K562 (cell line): ENCODE data around the gene YIPF5. TPM values are rescaled to one million over a fixed set of nuclear protein-coding genes. Genes with fewer than 3 reads are reported as not detected.

Experiments
- ATAC-seq: fragments of 200-7000 bp; cut with Tn5 transposase; 3 replicates; pipeline ENCODE4 v1.9.1; 2020; ENCODE audit warnings: moderate library complexity
- BruUV-seq: library from RNA; stranded (reverse); fragments of 400-500 nt; replicated peaks from 2 replicates; lab custom pipeline; 2021; lab: Mats Ljungman, UMichigan
- CTCF ChIA-PET: fragments of 300-600 bp; formaldehyde crosslinking; extraction: SDS; loops from one replicate; lab custom pipeline; 2021; ENCODE audit warnings: low intra/inter-chr PET ratio; lab: Yijun Ruan, JAX
- POLR2A ChIA-PET: fragments of 300-600, 350-650 bp; sonication (Branson Sonifier 250); formaldehyde crosslinking; extraction: SDS; loops from one replicate; lab custom pipeline; 2021; ENCODE audit warnings: antibody characterized with exemption, inconsistent platforms; lab: Yijun Ruan, JAX
- DNase-seq, 4 experiments: peaks; one replicate each; pipeline versions ENCODE4 v3.0.0 to v3.0.0-alpha.2; 2011 to 2018; ENCODE audit warnings: low spot score in 3 of 4, mixed read lengths in 3 of 4; ENCODE audit errors: extremely low read depth in 1 of 4
- FAIRE-seq: peaks from 2 replicates; lab custom pipeline; 2011; peaks lifted over from hg19 to GRCh38; lab: Jason Lieb, UNC
- H2AFZ ChIP-seq: 2 replicates; pipeline ENCODE4 v1.6.0; 2011; ENCODE audit warnings: low read depth, low read length, control low read depth, inconsistent platforms
- H3K27ac ChIP-seq: fragments of 200-600 bp; 3 replicates; pipeline ENCODE4 v1.8.0; 2011; ENCODE audit warnings: low read depth, mild to moderate bottlenecking, control low read depth, inconsistent platforms, low read length, moderate library complexity, mixed read lengths; ENCODE audit errors: extremely low read depth
- H3K27me3 ChIP-seq, 2 experiments: fragments of 300-600 bp in 1 of 2; 2 replicates in 1 of 2; 3 replicates in 1 of 2; pipeline versions ENCODE4 v1.6.0 to v1.8.0; 2011; ENCODE audit warnings: inconsistent platforms in 2 of 2, low read length in 2 of 2, mild to moderate bottlenecking in 1 of 2, mixed read lengths in 1 of 2, moderate library complexity in 1 of 2; ENCODE audit not compliant: control insufficient read depth in 2 of 2, insufficient read depth in 2 of 2
- H3K36me3 ChIP-seq: fragments of 300-600 bp; 3 replicates; pipeline ENCODE4 v1.8.0; 2011; ENCODE audit warnings: mild to moderate bottlenecking, low read length, inconsistent platforms; ENCODE audit not compliant: control insufficient read depth, insufficient read depth
- H3K4me1 ChIP-seq, 2 experiments: fragments of 200-600 bp in 1 of 2; replicated peaks in 1 of 2; 2 replicates in 1 of 2; 3 replicates in 1 of 2; pipeline versions ENCODE4 v1.5.1 to v1.8.0; 2011; ENCODE audit warnings: inconsistent platforms in 2 of 2, low read length in 2 of 2, mild to moderate bottlenecking in 1 of 2, mixed read lengths in 1 of 2, moderate library complexity in 1 of 2; ENCODE audit not compliant: control insufficient read depth in 2 of 2, insufficient read depth in 2 of 2
- H3K4me2 ChIP-seq: 2 replicates; pipeline ENCODE4 v1.6.1; 2011; ENCODE audit warnings: low read length, control low read depth, inconsistent platforms, mixed read lengths; ENCODE audit not compliant: insufficient read depth
- H3K4me3 ChIP-seq: fragments of 200-600 bp; sonication (generic), shearing (Covaris generic); 2 replicates; pipeline ENCODE4 v1.5.1; 2016; ENCODE audit warnings: control low read depth, inconsistent platforms
- H3K79me2 ChIP-seq: fragments of 200-600 bp; 3 replicates; pipeline ENCODE4 v1.8.0; 2011; ENCODE audit warnings: low read length, inconsistent platforms; ENCODE audit not compliant: control insufficient read depth, insufficient read depth
- H3K9ac ChIP-seq, 2 experiments: 2 replicates each; pipeline versions ENCODE4 v1.6.0 to v1.6.1; 2011; ENCODE audit warnings: low read depth in 2 of 2, low read length in 2 of 2, control low read depth in 1 of 2, inconsistent platforms in 1 of 2, mild to moderate bottlenecking in 1 of 2, mixed read lengths in 1 of 2; ENCODE audit not compliant: insufficient read depth in 1 of 2
- H3K9me1 ChIP-seq: one replicate; pipeline ENCODE4 v1.6.0; 2011; ENCODE audit warnings: inconsistent platforms, mild to moderate bottlenecking, low read length, moderate library complexity; ENCODE audit not compliant: control insufficient read depth, insufficient read depth
- H3K9me3 ChIP-seq: replicated peaks from 2 replicates; pipeline ENCODE4 v1.5.1; 2011; ENCODE audit warnings: low read depth, low read length, inconsistent platforms; ENCODE audit not compliant: control insufficient read depth, insufficient read depth
- H4K20me1 ChIP-seq: replicated peaks from 2 replicates; pipeline ENCODE4 v1.6.1; 2011; ENCODE audit warnings: low read length, inconsistent platforms, mixed read lengths; ENCODE audit not compliant: control insufficient read depth, insufficient read depth
- CAMTA2 ChIP-seq: fragments of 250-450 bp; sonication (Bioruptor Pico); conservative IDR thresholded peaks from 2 replicates; pipeline ENCODE4 v1.5.1; 2022
- ETV1 ChIP-seq: fragments of 450-650 bp; conservative IDR thresholded peaks from 2 replicates; pipeline ENCODE4 v1.6.1; 2016; ENCODE audit warnings: missing genetic modification characterization, control low read depth, low read depth, missing compliant biosample characterization
- ETV6 ChIP-seq, 3 experiments: fragments of 150-350 bp in 1 of 3; sonication (generic) in 1 of 3; formaldehyde crosslinking in 1 of 3; IDR thresholded peaks; 2 replicates each; pipeline versions ENCODE4 v1.6.1 to v1.8.0; 2014 to 2022; ENCODE audit warnings: borderline replicate concordance in 2 of 3, low read depth in 2 of 3, antibody characterized with exemption in 1 of 3, low read length in 1 of 3, mild to moderate bottlenecking in 1 of 3, missing genetic modification reagents in 1 of 3
- FIP1L1 ChIP-seq: fragments of 200-400 bp; formaldehyde crosslinking; IDR thresholded peaks from 2 replicates; pipeline ENCODE4 v1.6.1; 2018; ENCODE audit warnings: mild to moderate bottlenecking, low read depth, low read length; ENCODE audit not compliant: poor library complexity, severe bottlenecking
- KAT8 ChIP-seq: fragments of 450-650 bp; IDR thresholded peaks from 2 replicates; pipeline ENCODE4 v1.6.1; 2016; ENCODE audit warnings: low read depth, mild to moderate bottlenecking
- PHF20 ChIP-seq: fragments of 450-650 bp; IDR thresholded peaks from 2 replicates; pipeline ENCODE4 v1.6.1; 2018; ENCODE audit not compliant: partially characterized antibody
- SMARCE1 ChIP-seq: fragments of 450-650 bp; IDR thresholded peaks from 2 replicates; pipeline ENCODE4 v1.7.1; 2016; ENCODE audit warnings: mild to moderate bottlenecking
- TBP ChIP-seq: optimal IDR thresholded peaks from 2 replicates; pipeline ENCODE3; 2011; ENCODE audit warnings: low read depth, low read length, improper control_type of control experiment
- ZNF253 ChIP-seq: fragments of 250-450 bp; sonication (Bioruptor Pico); conservative IDR thresholded peaks from 2 replicates; pipeline ENCODE4 v1.6.1; 2021; ENCODE audit warnings: mild to moderate bottlenecking
- ZNF830 ChIP-seq: fragments of 250-450 bp; sonication (Bioruptor Pico); IDR thresholded peaks from 2 replicates; pipeline ENCODE4 v1.5.0; 2021; ENCODE audit warnings: mild to moderate bottlenecking
- WGBS: fragments of 100-300 bp; shearing (Covaris generic); methylation state at CpG from one replicate; pipeline ENCODE4 v1.1.6; 2016; ENCODE audit warnings: low coverage, mixed read lengths; ENCODE audit not compliant: insufficient coverage; ENCODE audit errors: missing lambda C conversion rate; 5-methylcytosine and 5-hydroxymethylcytosine counted together
- in situ Hi-C: fragments of 300-500 bp; cut with MboI; formaldehyde crosslinking; loops from 4 replicates; pipeline ENCODE4 v1.15.0; 2018; ENCODE audit warnings: inconsistent platforms, mixed read lengths
- intact Hi-C: fragments of 100-400 bp; cut with micrococcal nuclease; formaldehyde crosslinking; loops from 2 replicates; pipeline ENCODE4 v1.14.2; 2022
- polyA plus RNA-seq, 8 experiments: library from polyadenylated mRNA; depleted of rRNA in 4 of 8; stranded (reverse) in 5 of 8; unstranded in 3 of 8; fragments of >200 nt; fragmentation: Nextera tagmentation in 2 of 8; fragmentation: Illumina TruSeq in 1 of 8; extraction: Ambion mirVana in 2 of 8; extraction: Trizol in 1 of 8; gene quantifications; 2 replicates each; pipeline versions ENCODE4 v1.2.1 to v1.2.3, GENCODE V29; 2011 to 2014; ENCODE audit warnings: inconsistent platforms in 1 of 8, missing spikeins in 1 of 8
- total RNA-seq, 7 experiments: library from RNA; depleted of rRNA in 6 of 7; stranded (reverse); fragments of >200 nt in 6 of 7; fragmentation: Illumina TruSeq in 2 of 7; extraction: Trizol in 2 of 7; gene quantifications; 2 replicates each; pipeline versions ENCODE4 v1.2.1 to v1.2.3, GENCODE V29; 2011 to 2021; ENCODE audit warnings: low replicate concordance in 1 of 7
- TF ChIP-seq, protein P1 (sequence below): IDR thresholded peaks from 3 replicates; pipeline ENCODE4 v1.6.1; 2011; ENCODE audit warnings: borderline replicate concordance, mild to moderate bottlenecking, moderate library complexity; ENCODE audit not compliant: insufficient read length; ENCODE audit errors: extremely low read depth
- TF ChIP-seq, protein P2 (sequence below): sonication (generic); formaldehyde crosslinking; IDR thresholded peaks from 2 replicates; pipeline ENCODE4 v1.8.1; 2023; ENCODE audit warnings: mild to moderate bottlenecking, missing genetic modification reagents
- TF ChIP-seq, protein P3 (sequence below): fragments of 250-450 bp; sonication (Bioruptor Pico); IDR thresholded peaks from 2 replicates; pipeline ENCODE4 v1.9.0; 2021; ENCODE audit warnings: mild to moderate bottlenecking

YIPF5 gene
- total and polyA plus RNA-seq, 9 of the 15 experiments (the other 6 are each of a cell fraction or from before 2014, with no cell fraction given), result 12.1 to 52.9 (median 33.7) TPM

DNA sequence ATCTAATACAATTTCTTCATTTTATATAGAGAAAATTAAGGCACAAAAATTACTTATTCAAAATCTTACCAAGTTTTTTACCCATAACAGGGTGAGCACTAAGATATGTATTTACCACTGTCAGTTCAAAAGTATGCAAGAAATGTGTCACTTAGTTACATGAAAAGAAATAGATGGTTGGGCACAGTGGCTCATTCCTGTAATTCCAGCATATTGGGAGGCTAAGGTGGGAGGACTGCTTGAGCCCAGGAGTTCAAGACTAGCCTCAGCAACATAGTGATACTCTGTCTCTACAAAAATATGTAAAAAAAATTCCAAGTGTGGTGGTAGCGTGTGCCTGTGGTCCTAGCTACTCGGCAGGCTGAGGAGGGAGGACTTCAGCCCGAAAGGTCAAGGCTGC lies 19.4 kb downstream of the YIPF5 start (continued):
- TF ChIP-seq, protein P1, sequence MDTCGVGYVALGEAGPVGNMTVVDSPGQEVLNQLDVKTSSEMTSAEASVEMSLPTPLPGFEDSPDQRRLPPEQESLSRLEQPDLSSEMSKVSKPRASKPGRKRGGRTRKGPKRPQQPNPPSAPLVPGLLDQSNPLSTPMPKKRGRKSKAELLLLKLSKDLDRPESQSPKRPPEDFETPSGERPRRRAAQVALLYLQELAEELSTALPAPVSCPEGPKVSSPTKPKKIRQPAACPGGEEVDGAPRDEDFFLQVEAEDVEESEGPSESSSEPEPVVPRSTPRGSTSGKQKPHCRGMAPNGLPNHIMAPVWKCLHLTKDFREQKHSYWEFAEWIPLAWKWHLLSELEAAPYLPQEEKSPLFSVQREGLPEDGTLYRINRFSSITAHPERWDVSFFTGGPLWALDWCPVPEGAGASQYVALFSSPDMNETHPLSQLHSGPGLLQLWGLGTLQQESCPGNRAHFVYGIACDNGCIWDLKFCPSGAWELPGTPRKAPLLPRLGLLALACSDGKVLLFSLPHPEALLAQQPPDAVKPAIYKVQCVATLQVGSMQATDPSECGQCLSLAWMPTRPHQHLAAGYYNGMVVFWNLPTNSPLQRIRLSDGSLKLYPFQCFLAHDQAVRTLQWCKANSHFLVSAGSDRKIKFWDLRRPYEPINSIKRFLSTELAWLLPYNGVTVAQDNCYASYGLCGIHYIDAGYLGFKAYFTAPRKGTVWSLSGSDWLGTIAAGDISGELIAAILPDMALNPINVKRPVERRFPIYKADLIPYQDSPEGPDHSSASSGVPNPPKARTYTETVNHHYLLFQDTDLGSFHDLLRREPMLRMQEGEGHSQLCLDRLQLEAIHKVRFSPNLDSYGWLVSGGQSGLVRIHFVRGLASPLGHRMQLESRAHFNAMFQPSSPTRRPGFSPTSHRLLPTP, result no peak
- TF ChIP-seq, protein P2, sequence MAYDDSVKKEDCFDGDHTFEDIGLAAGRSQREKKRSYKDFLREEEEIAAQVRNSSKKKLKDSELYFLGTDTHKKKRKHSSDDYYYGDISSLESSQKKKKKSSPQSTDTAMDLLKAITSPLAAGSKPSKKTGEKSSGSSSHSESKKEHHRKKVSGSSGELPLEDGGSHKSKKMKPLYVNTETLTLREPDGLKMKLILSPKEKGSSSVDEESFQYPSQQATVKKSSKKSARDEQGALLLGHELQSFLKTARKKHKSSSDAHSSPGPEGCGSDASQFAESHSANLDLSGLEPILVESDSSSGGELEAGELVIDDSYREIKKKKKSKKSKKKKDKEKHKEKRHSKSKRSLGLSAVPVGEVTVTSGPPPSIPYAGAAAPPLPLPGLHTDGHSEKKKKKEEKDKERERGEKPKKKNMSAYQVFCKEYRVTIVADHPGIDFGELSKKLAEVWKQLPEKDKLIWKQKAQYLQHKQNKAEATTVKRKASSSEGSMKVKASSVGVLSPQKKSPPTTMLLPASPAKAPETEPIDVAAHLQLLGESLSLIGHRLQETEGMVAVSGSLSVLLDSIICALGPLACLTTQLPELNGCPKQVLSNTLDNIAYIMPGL, result no peak
- no peak for TF ChIP-seq ETV1 (tag)

DNA sequence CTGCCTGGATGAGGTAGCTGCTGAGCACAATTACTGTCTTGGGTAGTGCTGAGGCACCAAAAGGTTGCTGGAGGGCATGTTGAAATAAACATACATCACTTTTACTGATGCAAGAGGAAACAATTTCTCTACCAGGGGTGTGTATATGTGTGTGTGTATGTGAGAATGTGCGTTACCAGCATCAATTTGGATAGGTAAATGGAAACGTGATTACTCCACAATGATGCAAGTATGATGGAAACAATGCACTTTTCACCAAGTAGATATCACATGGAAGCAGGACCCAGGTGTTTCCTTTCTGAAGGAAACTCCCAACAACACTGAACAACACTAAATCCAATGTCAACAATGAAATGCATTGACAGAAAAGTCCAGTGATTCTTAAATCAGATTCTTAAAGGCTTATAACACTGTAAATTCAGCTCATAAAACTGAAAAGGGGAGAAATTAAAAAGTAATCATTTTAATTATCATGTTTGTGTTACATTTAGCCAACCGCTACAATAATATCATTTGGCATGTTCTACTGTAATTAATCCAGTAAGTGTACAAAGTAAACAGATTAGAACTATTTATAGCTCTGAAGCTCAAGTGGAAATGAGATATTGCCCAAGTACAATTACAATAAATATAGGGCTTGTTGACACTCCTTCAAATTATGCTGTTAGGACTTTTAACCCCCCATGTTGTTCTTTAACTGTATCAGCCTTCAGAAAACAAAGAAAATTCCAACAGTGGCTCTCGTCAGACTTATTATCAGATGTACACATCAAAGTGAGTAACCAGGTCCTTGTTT lies 25.3 kb downstream of the YIPF5 start:
- Histone ChIP-seq H3K27me3 (no peaks in the 10 kb centered on the region), H3K9me1 (no peaks in the 10 kb centered on the region), H3K9ac (no peak overlapping the region), H4K20me1 (no peaks in the 10 kb centered on the region), H3K4me3 (no peak overlapping the region), H3K9me3 (no peaks in the 10 kb centered on the region), H2AFZ (no peak overlapping the region), H3K4me2 (no peak overlapping the region), H3K79me2 (no peaks in the 10 kb centered on the region), H3K4me1 (no peaks in the 10 kb centered on the region), H3K36me3 (no peaks in the 10 kb centered on the region), H3K27ac (no peak overlapping the region)
- ATAC-seq, result no peak
- intact Hi-C loops (loop anchor here (10.0 kb wide), 1 partner anchor 1130 kb away; no protein-coding TSS in a partner anchor), in situ Hi-C loops (no loop called here)
- no TSS peak for BruUV-seq
- no peak for DNase-seq
- 1% methylated on average over 4 of the region's 4 CpGs for WGBS
- ChIA-PET CTCF (no interaction called here), POLR2A (no interaction called here)
- FAIRE-seq, result no peak
- TF ChIP-seq TBP (no peak), ETV6 (IDR thresholded peaks at IDR 0.05; ENCODE audit: borderline replicate concordance in 1 of 2, low read depth in 2 of 2, low read length in 1 of 2) (no peak), ETV6 (CRISPR knock-in tag; IDR thresholded peaks at IDR 0.05; ENCODE audit: borderline replicate concordance) (no peak), PHF20 (no peak), FIP1L1 (no peak), KAT8 (no peak), ZNF830 (CRISPR knock-in tag) (no peak), ZNF253 (no peak), CAMTA2 (CRISPR knock-in tag) (no peak), SMARCE1 (no peak)
- TF ChIP-seq, protein P3, sequence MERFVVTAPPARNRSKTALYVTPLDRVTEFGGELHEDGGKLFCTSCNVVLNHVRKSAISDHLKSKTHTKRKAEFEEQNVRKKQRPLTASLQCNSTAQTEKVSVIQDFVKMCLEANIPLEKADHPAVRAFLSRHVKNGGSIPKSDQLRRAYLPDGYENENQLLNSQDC (CRISPR knock-in tag), result no peak
